HepG2 (cell line): ENCODE results near the gene NINL. TPM values are rescaled to one million over a fixed set of nuclear protein-coding genes. Genes with fewer than 3 reads are reported as not detected.

Experiments used
- AGO1 ChIP-seq: fragments of 200-400 bp; formaldehyde crosslinking; IDR thresholded peaks from 2 replicates; pipeline ENCODE4 v1.6.1; 2017; ENCODE audit warnings: mild to moderate bottlenecking, low read depth, low read length, moderate library complexity; ENCODE audit not compliant: poor library complexity, severe bottlenecking
- CBX1 ChIP-seq: IDR thresholded peaks from one replicate; pipeline ENCODE4 v1.6.1; 2016; ENCODE audit warnings: antibody characterized with exemption, low read depth
- FOXK1 ChIP-seq: sonication (generic); formaldehyde crosslinking; IDR thresholded peaks from 2 replicates; pipeline ENCODE4 v1.4.0; 2020; ENCODE audit warnings: low read depth, missing genetic modification reagents, borderline replicate concordance
- NBN ChIP-seq: fragments of 450-650 bp; conservative IDR thresholded peaks from 2 replicates; pipeline ENCODE4 v1.6.1; 2017
- RBAK ChIP-seq: sonication (generic); formaldehyde crosslinking; IDR thresholded peaks from 2 replicates; pipeline ENCODE4 v1.5.1; 2020; ENCODE audit warnings: mild to moderate bottlenecking, missing genetic modification reagents
- REPIN1 ChIP-seq: sonication (generic); formaldehyde crosslinking; IDR thresholded peaks from 2 replicates; pipeline ENCODE4 v1.8.0; 2022; ENCODE audit warnings: missing genetic modification reagents, low read depth, mild to moderate bottlenecking, borderline replicate concordance
- SOX5 ChIP-seq: IDR thresholded peaks from 2 replicates; pipeline ENCODE4 v1.6.1; 2016; ENCODE audit warnings: borderline replicate concordance
- ZKSCAN8 ChIP-seq: IDR thresholded peaks from 2 replicates; pipeline ENCODE4 v1.6.1; 2016; ENCODE audit warnings: borderline replicate concordance, missing genetic modification reagents, missing compliant biosample characterization
- ZNF10 ChIP-seq: sonication (generic); formaldehyde crosslinking; IDR thresholded peaks from 2 replicates; pipeline ENCODE4 v1.4.0; 2020; ENCODE audit warnings: mild to moderate bottlenecking, low read depth, missing genetic modification reagents, borderline replicate concordance
- ZNF232 ChIP-seq: sonication (generic); formaldehyde crosslinking; IDR thresholded peaks from 2 replicates; pipeline ENCODE4 v1.4.0; 2020; ENCODE audit warnings: missing genetic modification reagents, borderline replicate concordance
- ZNF329 ChIP-seq: sonication (generic); formaldehyde crosslinking; IDR thresholded peaks from 2 replicates; pipeline ENCODE4 v1.9.0; 2021; ENCODE audit warnings: low read depth, mild to moderate bottlenecking, missing genetic modification reagents
- ZNF549 ChIP-seq: sonication (generic); formaldehyde crosslinking; IDR thresholded peaks from 2 replicates; pipeline ENCODE4 v1.5.0; 2020; ENCODE audit warnings: missing genetic modification reagents
- ZNF589 ChIP-seq: sonication (generic); formaldehyde crosslinking; conservative IDR thresholded peaks from 2 replicates; pipeline ENCODE4 v1.8.0; 2022; ENCODE audit warnings: mild to moderate bottlenecking, moderate library complexity, missing genetic modification reagents
- ZNF737 ChIP-seq: sonication (generic); formaldehyde crosslinking; IDR thresholded peaks from 2 replicates; pipeline ENCODE4 v1.5.0; 2020; ENCODE audit warnings: missing genetic modification reagents, mild to moderate bottlenecking, borderline replicate concordance
- ZNF841 ChIP-seq: sonication (generic); formaldehyde crosslinking; IDR thresholded peaks from 2 replicates; pipeline ENCODE4 v1.8.1; 2023; ENCODE audit warnings: missing genetic modification reagents, borderline replicate concordance
- polyA plus RNA-seq, 8 experiments: library from polyadenylated mRNA; depleted of rRNA in 3 of 8; stranded (reverse) in 7 of 8; unstranded in 1 of 8; fragments of >200 nt; fragmentation: Illumina TruSeq in 4 of 8; extraction: Trizol in 4 of 8; gene quantifications; 2 replicates each; pipeline versions ENCODE4 v1.2.1 to v1.2.3, GENCODE V29; 2011 to 2016; ENCODE audit warnings: low read depth in 4 of 8, missing spikeins in 1 of 8, mixed read lengths in 1 of 8; ENCODE audit not compliant: insufficient read depth in 1 of 8
- total RNA-seq, 5 experiments: library from RNA; depleted of rRNA; stranded (reverse); fragments of >200 nt; fragmentation: Illumina TruSeq; extraction: Trizol; gene quantifications; 2 replicates each; pipeline ENCODE4 v1.2.3, GENCODE V29; 2016; ENCODE audit warnings: low read depth in 1 of 5
- TF ChIP-seq, protein P1 (sequence below): fragments of 450-650 bp; IDR thresholded peaks from 2 replicates; pipeline ENCODE4 v1.6.1; 2017; ENCODE audit warnings: mild to moderate bottlenecking
- TF ChIP-seq, protein P2 (sequence below): sonication (generic); formaldehyde crosslinking; IDR thresholded peaks from 2 replicates; pipeline ENCODE4 v1.8.1; 2023; ENCODE audit warnings: mild to moderate bottlenecking, missing genetic modification reagents, borderline replicate concordance
- TF ChIP-seq, protein P3 (sequence below): sonication (generic); formaldehyde crosslinking; conservative IDR thresholded peaks from 2 replicates; pipeline ENCODE4 v1.4.0; 2020; ENCODE audit warnings: missing genetic modification reagents
- TF ChIP-seq, protein P4 (sequence below): sonication (generic); formaldehyde crosslinking; IDR thresholded peaks from 2 replicates; pipeline ENCODE4 v1.8.1; 2023; ENCODE audit warnings: mild to moderate bottlenecking, moderate library complexity, missing genetic modification reagents
- TF ChIP-seq, protein P5 (sequence below): sonication (generic); formaldehyde crosslinking; IDR thresholded peaks from 2 replicates; pipeline ENCODE4 v1.4.0; 2020; ENCODE audit warnings: missing genetic modification reagents
- TF ChIP-seq, protein P6 (sequence below): sonication (generic); formaldehyde crosslinking; IDR thresholded peaks from 2 replicates; pipeline ENCODE4 v1.5.1; 2020; ENCODE audit warnings: missing genetic modification reagents, mild to moderate bottlenecking, borderline replicate concordance

The NINL gene
- total and polyA plus RNA-seq, 2 of the 13 experiments (the other 11 are each of a cell fraction or from before 2014, with no cell fraction given) = 32.3 to 34.3 TPM

DNA sequence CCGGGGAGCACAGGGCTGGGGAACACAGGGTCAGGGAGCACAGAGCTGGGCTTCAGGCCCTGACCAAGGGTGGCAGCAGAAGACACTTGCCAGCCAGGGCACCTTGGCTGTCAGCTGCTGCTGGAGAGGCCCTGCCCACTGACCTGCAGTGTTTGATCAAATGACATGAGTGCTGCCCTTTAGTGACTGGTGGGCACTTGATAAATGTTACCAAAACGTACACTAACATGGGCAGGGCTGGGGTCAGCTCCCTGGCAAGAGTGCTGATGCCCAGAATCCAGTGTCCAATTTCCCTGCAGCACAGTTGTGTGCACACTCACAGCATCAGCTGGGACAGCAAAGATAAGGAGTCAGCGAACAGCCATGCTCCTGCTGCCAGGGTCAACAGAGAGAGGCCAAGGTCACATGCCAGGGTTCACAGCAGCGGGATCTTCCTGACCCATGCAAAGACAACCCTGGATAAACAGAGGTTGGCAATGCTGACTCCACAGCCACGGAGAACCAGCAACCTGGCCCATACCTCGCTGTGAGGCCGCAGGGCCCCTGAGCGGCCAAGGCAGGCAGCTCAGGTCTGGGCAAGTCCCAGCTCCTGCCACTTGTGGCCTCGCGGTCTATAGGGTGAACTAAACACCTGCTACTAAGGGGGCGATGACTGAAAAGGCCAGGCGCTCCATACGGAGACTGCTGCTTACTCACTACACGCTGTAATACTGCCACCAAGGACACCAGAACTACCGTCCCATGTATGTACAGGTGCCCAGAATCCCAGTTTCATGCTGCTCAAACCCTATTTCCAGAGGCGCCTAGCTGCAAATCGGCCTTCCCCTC, 46.3 kb downstream of the NINL start (continued):
- TF ChIP-seq, protein P1, sequence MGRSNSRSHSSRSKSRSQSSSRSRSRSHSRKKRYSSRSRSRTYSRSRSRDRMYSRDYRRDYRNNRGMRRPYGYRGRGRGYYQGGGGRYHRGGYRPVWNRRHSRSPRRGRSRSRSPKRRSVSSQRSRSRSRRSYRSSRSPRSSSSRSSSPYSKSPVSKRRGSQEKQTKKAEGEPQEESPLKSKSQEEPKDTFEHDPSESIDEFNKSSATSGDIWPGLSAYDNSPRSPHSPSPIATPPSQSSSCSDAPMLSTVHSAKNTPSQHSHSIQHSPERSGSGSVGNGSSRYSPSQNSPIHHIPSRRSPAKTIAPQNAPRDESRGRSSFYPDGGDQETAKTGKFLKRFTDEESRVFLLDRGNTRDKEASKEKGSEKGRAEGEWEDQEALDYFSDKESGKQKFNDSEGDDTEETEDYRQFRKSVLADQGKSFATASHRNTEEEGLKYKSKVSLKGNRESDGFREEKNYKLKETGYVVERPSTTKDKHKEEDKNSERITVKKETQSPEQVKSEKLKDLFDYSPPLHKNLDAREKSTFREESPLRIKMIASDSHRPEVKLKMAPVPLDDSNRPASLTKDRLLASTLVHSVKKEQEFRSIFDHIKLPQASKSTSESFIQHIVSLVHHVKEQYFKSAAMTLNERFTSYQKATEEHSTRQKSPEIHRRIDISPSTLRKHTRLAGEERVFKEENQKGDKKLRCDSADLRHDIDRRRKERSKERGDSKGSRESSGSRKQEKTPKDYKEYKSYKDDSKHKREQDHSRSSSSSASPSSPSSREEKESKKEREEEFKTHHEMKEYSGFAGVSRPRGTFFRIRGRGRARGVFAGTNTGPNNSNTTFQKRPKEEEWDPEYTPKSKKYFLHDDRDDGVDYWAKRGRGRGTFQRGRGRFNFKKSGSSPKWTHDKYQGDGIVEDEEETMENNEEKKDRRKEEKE = no peak
- TF ChIP-seq ZNF329 (CRISPR knock-in tag) (peak; percentile 38; the same call in 1 of the 2 replicates), FOXK1 (CRISPR knock-in tag) (peak; percentile 94; the same call in 1 of the 2 replicates), RBAK (CRISPR knock-in tag) (peak; percentile 84; the same call in 1 of the 2 replicates), NBN (no peak), SOX5 (CRISPR knock-in tag) (peak; percentile 92), CBX1 (peak; percentile 31), ZNF232 (CRISPR knock-in tag) (no peak), ZNF589 (CRISPR knock-in tag) (no peak), ZNF549 (no peak), ZKSCAN8 (CRISPR knock-in tag) (peak; percentile 85), REPIN1 (CRISPR knock-in tag) (peak; percentile 93; the same call in 1 of the 2 replicates), AGO1 (no peak), ZNF737 (no peak; the same call in 1 of the 2 replicates), ZNF841 (CRISPR knock-in tag) (no peak), ZNF10 (CRISPR knock-in tag) (no peak)
- TF ChIP-seq, protein P2, sequence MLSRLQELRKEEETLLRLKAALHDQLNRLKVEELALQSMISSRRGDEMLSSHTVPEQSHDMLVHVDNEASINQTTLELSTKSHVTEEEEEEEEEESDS (CRISPR knock-in tag) = no peak
- TF ChIP-seq, protein P3, sequence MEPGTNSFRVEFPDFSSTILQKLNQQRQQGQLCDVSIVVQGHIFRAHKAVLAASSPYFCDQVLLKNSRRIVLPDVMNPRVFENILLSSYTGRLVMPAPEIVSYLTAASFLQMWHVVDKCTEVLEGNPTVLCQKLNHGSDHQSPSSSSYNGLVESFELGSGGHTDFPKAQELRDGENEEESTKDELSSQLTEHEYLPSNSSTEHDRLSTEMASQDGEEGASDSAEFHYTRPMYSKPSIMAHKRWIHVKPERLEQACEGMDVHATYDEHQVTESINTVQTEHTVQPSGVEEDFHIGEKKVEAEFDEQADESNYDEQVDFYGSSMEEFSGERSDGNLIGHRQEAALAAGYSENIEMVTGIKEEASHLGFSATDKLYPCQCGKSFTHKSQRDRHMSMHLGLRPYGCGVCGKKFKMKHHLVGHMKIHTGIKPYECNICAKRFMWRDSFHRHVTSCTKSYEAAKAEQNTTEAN = peak; percentile 96
- TF ChIP-seq, protein P4, sequence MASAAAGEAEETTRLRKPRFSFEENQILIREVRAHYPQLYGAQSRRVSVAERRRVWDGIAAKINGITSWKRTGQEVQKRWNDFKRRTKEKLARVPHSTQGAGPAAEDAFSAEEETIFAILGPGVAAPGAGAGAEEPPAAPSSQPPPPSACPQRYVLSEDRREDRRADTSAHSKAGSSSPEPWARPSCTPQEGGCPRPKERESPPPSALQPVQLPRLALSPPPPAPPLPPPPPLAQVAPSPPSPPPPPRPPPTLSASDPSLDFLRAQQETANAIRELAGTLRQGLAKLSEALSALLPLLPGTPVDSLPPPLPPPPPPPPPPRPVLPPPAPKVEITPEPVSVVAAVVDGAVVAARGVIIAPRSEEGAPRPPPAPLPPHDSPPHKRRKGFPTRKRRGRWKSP (CRISPR knock-in tag) = no peak
- TF ChIP-seq, protein P5, sequence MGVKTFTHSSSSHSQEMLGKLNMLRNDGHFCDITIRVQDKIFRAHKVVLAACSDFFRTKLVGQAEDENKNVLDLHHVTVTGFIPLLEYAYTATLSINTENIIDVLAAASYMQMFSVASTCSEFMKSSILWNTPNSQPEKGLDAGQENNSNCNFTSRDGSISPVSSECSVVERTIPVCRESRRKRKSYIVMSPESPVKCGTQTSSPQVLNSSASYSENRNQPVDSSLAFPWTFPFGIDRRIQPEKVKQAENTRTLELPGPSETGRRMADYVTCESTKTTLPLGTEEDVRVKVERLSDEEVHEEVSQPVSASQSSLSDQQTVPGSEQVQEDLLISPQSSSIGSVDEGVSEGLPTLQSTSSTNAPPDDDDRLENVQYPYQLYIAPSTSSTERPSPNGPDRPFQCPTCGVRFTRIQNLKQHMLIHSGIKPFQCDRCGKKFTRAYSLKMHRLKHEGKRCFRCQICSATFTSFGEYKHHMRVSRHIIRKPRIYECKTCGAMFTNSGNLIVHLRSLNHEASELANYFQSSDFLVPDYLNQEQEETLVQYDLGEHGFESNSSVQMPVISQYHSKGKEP (CRISPR knock-in tag) = no peak
- TF ChIP-seq, protein P6, sequence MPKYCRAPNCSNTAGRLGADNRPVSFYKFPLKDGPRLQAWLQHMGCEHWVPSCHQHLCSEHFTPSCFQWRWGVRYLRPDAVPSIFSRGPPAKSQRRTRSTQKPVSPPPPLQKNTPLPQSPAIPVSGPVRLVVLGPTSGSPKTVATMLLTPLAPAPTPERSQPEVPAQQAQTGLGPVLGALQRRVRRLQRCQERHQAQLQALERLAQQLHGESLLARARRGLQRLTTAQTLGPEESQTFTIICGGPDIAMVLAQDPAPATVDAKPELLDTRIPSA (CRISPR knock-in tag) = no peak
